Osteoblast (primary cell): ENCODE data around the gene RHCE. TPM values are rescaled to one million over a fixed set of nuclear protein-coding genes. Genes with fewer than 3 reads are reported as not detected.

Source experiments
- DNase-seq: peaks from one replicate; pipeline ENCODE4 v3.0.0; 2011; ENCODE audit warnings: low spot score, mixed read lengths; ENCODE audit not compliant: insufficient read length; ENCODE audit errors: missing footprints
- H2AFZ ChIP-seq: 2 replicates; pipeline ENCODE4 v1.6.0; 2011; ENCODE audit warnings: mild to moderate bottlenecking, low read length
- H3K27ac ChIP-seq: 2 replicates; pipeline ENCODE4 v1.5.1; 2011; ENCODE audit warnings: mild to moderate bottlenecking, low read depth, low read length, moderate library complexity
- H3K27me3 ChIP-seq: 2 replicates; pipeline ENCODE4 v1.6.0; 2012; ENCODE audit warnings: mild to moderate bottlenecking, control low read depth, inconsistent platforms, low read length, moderate library complexity; ENCODE audit not compliant: insufficient read depth
- H3K36me3 ChIP-seq: 2 replicates; pipeline ENCODE4 v1.5.1; 2011; ENCODE audit warnings: mild to moderate bottlenecking, low read length, control low read depth, moderate library complexity; ENCODE audit not compliant: insufficient read depth
- H3K4me1 ChIP-seq: 2 replicates; pipeline ENCODE4 v1.5.1; 2011; ENCODE audit warnings: mild to moderate bottlenecking, low read length, control low read depth, moderate library complexity; ENCODE audit not compliant: insufficient read depth
- H3K4me2 ChIP-seq: 2 replicates; pipeline ENCODE4 v1.6.0; 2011; ENCODE audit warnings: mild to moderate bottlenecking, low read length; ENCODE audit not compliant: insufficient read depth
- H3K4me3 ChIP-seq: fragments of 200-600 bp; sonication (generic); 3 replicates; pipeline ENCODE4 v1.5.1; 2012; ENCODE audit warnings: mild to moderate bottlenecking, low read length, inconsistent platforms; ENCODE audit not compliant: insufficient read depth
- H3K79me2 ChIP-seq: 2 replicates; pipeline ENCODE4 v1.6.0; 2012; ENCODE audit warnings: mild to moderate bottlenecking, low read length, control low read depth, inconsistent platforms; ENCODE audit not compliant: insufficient read depth
- H3K9me3 ChIP-seq: 2 replicates; pipeline ENCODE4 v1.5.1; 2011; ENCODE audit warnings: low read depth, low read length, control low read depth
- H4K20me1 ChIP-seq: 2 replicates; pipeline ENCODE4 v1.6.0; 2012; ENCODE audit warnings: mild to moderate bottlenecking, low read length, control low read depth; ENCODE audit not compliant: insufficient read depth
- total RNA-seq: library from RNA; depleted of rRNA; stranded (reverse); fragments of >200 nt; gene quantifications from 2 replicates; pipeline ENCODE4 v1.2.3, GENCODE V29; 2012
- TF ChIP-seq, protein P1 (sequence below): IDR thresholded peaks from 2 replicates; pipeline ENCODE4 v1.5.1; 2011; ENCODE audit warnings: mild to moderate bottlenecking, low read depth, low read length, moderate library complexity; ENCODE audit errors: extremely low read depth

Gene RHCE
- total RNA-seq, 1 donor = 0.72 TPM

DNA sequence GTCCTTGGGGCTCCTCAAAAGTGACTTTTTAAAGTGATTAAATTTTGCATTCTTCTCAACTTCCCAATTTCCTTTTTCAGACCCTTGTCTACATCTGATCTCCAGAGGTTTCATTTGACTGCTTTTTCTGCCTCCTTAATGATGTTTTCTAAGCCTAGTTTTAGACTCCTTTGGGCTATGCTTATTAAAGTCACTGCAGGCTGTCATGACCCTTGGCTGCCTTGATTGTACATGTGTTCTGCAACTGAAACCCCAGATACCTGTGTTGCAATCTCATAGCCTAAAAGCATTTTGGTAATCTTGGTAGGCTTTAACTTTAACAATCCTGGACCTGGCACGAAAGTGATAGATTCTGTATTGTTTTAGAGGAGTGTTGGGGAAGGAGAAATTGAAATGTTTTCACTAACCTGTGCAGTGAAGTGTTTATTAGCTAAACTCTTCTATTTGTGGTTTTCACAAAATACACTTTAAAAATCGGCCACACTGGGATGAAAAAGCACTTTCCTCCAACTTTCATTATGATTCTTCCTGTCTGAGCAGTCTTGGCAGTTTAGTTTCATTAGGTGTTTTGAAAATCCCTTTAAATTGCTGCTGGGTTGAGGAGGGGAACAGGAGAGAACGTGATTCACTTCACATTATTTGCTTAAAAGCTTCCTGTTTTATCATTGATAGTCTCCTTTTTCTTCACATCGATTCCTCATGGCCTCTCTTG, 14.9 kb upstream of the RHCE start:
- Histone ChIP-seq H3K27me3 (no peaks in the 10 kb centered on the region), H3K4me2 (peak overlapping the region; percentile 54), H3K4me3 (peak overlapping the region; percentile 6), H4K20me1 (peaks cover 25% of the 10 kb centered on the region), H3K9me3 (no peaks in the 10 kb centered on the region), H3K36me3 (no peaks in the 10 kb centered on the region), H3K27ac (no peak overlapping the region), H3K79me2 (peaks cover 84% of the 10 kb centered on the region), H3K4me1 (peaks cover 43% of the 10 kb centered on the region), H2AFZ (no peak overlapping the region)
- TF ChIP-seq, protein P1, sequence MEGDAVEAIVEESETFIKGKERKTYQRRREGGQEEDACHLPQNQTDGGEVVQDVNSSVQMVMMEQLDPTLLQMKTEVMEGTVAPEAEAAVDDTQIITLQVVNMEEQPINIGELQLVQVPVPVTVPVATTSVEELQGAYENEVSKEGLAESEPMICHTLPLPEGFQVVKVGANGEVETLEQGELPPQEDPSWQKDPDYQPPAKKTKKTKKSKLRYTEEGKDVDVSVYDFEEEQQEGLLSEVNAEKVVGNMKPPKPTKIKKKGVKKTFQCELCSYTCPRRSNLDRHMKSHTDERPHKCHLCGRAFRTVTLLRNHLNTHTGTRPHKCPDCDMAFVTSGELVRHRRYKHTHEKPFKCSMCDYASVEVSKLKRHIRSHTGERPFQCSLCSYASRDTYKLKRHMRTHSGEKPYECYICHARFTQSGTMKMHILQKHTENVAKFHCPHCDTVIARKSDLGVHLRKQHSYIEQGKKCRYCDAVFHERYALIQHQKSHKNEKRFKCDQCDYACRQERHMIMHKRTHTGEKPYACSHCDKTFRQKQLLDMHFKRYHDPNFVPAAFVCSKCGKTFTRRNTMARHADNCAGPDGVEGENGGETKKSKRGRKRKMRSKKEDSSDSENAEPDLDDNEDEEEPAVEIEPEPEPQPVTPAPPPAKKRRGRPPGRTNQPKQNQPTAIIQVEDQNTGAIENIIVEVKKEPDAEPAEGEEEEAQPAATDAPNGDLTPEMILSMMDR = no peak
- no peak for DNase-seq

DNA sequence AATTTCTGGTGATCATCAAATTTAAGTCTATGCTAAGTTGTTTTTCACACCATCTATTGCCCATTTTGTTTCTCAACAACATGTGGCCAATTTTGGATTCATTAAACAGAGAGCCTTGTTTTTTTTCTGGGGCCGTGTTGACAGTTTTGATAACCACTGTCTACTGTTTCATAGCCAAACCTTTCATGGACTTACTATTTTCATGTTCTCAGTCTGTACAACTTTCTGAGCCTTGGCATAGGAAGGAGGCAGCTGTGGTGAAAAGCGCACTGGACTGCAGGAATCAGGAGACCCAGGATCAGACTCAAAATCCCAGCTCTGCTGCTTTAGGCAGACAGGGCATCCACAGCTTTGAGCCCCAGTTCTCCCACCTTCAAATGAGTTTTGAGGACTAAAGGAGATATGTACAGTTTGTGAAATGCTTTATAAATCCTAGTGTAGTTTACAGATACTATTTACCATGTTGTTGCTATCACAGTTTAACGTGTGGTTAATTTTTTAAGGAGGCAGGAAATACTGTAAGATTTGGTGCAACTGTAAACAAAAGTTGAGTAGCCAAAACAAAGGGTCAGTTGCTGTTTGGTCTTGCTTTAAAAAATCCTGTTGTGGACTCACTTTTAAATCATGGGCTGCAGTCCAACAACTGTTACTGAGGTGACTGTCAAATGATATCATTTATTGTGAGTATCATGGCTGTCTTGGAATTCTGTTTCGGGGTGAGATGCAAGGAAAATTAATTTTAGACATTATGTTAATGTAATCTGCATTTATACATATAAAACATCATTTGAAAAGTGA, 13.0 kb upstream of the RHCE start:
- DNase-seq = peak; percentile 85
- Histone ChIP-seq H3K4me2 (peak overlapping the region; percentile 94), H3K4me3 (peak overlapping the region; percentile 17), H3K4me1 (peaks cover 43% of the 10 kb centered on the region), H3K27ac (no peak overlapping the region), H3K9me3 (no peaks in the 10 kb centered on the region), H2AFZ (no peak overlapping the region), H3K27me3 (no peaks in the 10 kb centered on the region), H3K79me2 (peaks cover 74% of the 10 kb centered on the region), H4K20me1 (peaks cover 22% of the 10 kb centered on the region), H3K36me3 (no peaks in the 10 kb centered on the region)
- TF ChIP-seq, protein P1 = no peak

DNA sequence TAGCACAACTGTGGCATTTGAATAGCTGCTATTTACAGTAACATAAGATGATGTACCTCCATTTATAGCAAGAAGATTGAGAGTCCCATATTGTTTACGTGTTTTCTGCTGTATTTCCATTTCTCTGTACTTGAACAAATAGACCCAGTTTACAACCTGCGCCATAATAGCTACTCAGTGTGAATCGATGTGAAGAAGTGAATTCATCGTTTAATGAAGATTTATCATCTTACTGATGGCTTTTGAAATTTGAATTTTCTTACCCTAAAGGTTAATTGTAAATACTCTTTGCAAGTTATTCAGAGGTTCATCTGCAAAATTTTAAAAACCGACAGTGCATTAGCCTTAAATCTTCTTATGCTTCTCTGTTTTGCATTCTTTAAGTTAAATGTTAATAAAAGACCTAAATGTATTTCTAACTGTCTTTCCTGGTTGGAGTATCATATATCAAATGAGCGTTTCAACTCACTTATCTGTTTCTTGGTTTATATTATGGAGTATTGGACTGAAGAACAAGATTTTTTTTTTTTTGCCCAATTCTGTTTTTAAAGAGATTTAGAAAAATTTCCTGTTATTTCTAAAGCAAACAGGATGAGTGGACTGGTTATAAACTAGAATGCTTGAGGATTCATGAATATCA, 12.2 kb upstream of the RHCE start:
- no peak for DNase-seq
- no peak overlapping the region for H3K27ac ChIP-seq
- TF ChIP-seq, protein P1 = no peak
- peaks cover 22% of the 10 kb centered on the region for H4K20me1 ChIP-seq
- H3K4me1 ChIP-seq = peaks cover 43% of the 10 kb centered on the region
- H3K4me3 ChIP-seq = peak overlapping the region; percentile 91
- H3K4me2 ChIP-seq = peak overlapping the region; percentile 94
- no peaks in the 10 kb centered on the region for H3K36me3 ChIP-seq
- peaks cover 68% of the 10 kb centered on the region for H3K79me2 ChIP-seq
- no peaks in the 10 kb centered on the region for H3K27me3 ChIP-seq
- H2AFZ ChIP-seq = no peak overlapping the region
- H3K9me3 ChIP-seq = no peaks in the 10 kb centered on the region
